SK-N-SH (cell line): ENCODE measurements around the gene SLC22A17.

Source experiments
- CHD2 ChIP-seq: fragments of 150-350 bp; IDR thresholded peaks from 2 replicates; pipeline ENCODE4 v1.6.1; 2018; ENCODE audit warnings: low read length; ENCODE audit not compliant: partially characterized antibody
- EP300 ChIP-seq, 2 experiments: IDR thresholded peaks; 2 replicates each; pipeline versions ENCODE4 v1.4.0 to v1.6.1; 2012; ENCODE audit warnings: borderline replicate concordance in 1 of 2, low read depth in 1 of 2, low read length in 1 of 2
- GABPA ChIP-seq: IDR thresholded peaks from 2 replicates; pipeline ENCODE4 v1.4.0; 2012; ENCODE audit warnings: low read depth, mild to moderate bottlenecking
- GATA2 ChIP-seq: sonication (generic); formaldehyde crosslinking; IDR thresholded peaks from 2 replicates; pipeline ENCODE4 v1.5.0; 2020; ENCODE audit warnings: mild to moderate bottlenecking, missing genetic modification reagents
- NFIC ChIP-seq: IDR thresholded peaks from 2 replicates; pipeline ENCODE4 v1.4.0; 2012; ENCODE audit warnings: borderline replicate concordance
- POLR2AphosphoS5 ChIP-seq: IDR thresholded peaks from 2 replicates; pipeline ENCODE4 v1.6.1; 2012; ENCODE audit warnings: low read depth, low read length
- RAD21 ChIP-seq: IDR thresholded peaks from 2 replicates; pipeline ENCODE4 v1.6.1; 2012; ENCODE audit warnings: mild to moderate bottlenecking, low read length
- REST ChIP-seq: IDR thresholded peaks from 2 replicates; pipeline ENCODE4 v1.6.1; 2012; ENCODE audit warnings: mild to moderate bottlenecking, low read depth, low read length, moderate library complexity
- TAF1 ChIP-seq: IDR thresholded peaks from 2 replicates; pipeline ENCODE4 v1.6.1; 2012; ENCODE audit warnings: low read depth, mild to moderate bottlenecking, low read length, moderate library complexity, borderline replicate concordance
- USF2 ChIP-seq: fragments of 150-350 bp; IDR thresholded peaks from 2 replicates; pipeline ENCODE4 v1.6.1; 2017; ENCODE audit warnings: antibody characterized with exemption, low read length, low read depth, borderline replicate concordance
- TF ChIP-seq, protein P1 (sequence below): fragments of 200-600 bp; sonication (generic); IDR thresholded peaks from 2 replicates; pipeline ENCODE4 v1.6.1; 2017; ENCODE audit warnings: antibody characterized with exemption, mild to moderate bottlenecking, moderate library complexity
- TF ChIP-seq, protein P2 (sequence below): IDR thresholded peaks from 2 replicates; pipeline ENCODE4 v1.4.0; 2012; ENCODE audit warnings: low read depth, borderline replicate concordance

GRCh38 chr14:23387916-23388882, 35.5 kb upstream of the SLC22A17 start:
- TF ChIP-seq, protein P1, sequence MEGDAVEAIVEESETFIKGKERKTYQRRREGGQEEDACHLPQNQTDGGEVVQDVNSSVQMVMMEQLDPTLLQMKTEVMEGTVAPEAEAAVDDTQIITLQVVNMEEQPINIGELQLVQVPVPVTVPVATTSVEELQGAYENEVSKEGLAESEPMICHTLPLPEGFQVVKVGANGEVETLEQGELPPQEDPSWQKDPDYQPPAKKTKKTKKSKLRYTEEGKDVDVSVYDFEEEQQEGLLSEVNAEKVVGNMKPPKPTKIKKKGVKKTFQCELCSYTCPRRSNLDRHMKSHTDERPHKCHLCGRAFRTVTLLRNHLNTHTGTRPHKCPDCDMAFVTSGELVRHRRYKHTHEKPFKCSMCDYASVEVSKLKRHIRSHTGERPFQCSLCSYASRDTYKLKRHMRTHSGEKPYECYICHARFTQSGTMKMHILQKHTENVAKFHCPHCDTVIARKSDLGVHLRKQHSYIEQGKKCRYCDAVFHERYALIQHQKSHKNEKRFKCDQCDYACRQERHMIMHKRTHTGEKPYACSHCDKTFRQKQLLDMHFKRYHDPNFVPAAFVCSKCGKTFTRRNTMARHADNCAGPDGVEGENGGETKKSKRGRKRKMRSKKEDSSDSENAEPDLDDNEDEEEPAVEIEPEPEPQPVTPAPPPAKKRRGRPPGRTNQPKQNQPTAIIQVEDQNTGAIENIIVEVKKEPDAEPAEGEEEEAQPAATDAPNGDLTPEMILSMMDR, result no peak
- TF ChIP-seq CHD2 (no peak), POLR2AphosphoS5 (no peak), EP300 (IDR thresholded peaks at IDR 0.05; ENCODE audit: borderline replicate concordance in 1 of 2, low read depth in 1 of 2, low read length in 1 of 2) (no peak), RAD21 (no peak), TAF1 (no peak), GABPA (no peak), USF2 (no peak), REST (no peak), NFIC (no peak), GATA2 (no peak)
- TF ChIP-seq, protein P2, sequence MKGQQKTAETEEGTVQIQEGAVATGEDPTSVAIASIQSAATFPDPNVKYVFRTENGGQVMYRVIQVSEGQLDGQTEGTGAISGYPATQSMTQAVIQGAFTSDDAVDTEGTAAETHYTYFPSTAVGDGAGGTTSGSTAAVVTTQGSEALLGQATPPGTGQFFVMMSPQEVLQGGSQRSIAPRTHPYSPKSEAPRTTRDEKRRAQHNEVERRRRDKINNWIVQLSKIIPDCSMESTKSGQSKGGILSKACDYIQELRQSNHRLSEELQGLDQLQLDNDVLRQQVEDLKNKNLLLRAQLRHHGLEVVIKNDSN, result no peak
